Pons (tissue), 1 donor: ENCODE data around the gene HMOX2.

Source experiments
- DNase-seq: peaks from one replicate; pipeline ENCODE4 v3.0.0-alpha.2; 2016; ENCODE audit warnings: low spot score

HMOX2 gene

GRCh38 chr16:4505356-4506147 is 29.4 kb downstream of the HMOX2 start:
- no peak for DNase-seq

DNA sequence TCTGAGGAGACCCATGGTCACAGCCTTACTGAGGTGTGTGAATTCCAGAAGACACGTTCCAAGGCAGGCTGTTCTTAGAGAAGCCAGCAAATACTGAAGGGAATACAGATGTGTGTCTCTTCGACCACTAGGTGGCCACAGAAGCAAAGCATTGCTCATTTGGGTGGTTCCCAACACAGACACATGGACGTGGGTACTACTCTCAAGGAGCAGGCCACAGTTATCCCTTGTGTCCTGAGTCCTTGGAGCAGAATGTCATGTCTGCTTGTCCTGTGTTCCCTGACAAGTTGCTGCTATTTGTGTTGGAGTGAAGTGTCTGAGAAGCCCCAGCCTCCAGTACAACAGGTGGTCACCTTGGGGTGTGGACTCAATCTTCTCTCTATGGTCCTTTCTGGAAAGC is 30.3 kb downstream of the HMOX2 start:
- peak; percentile 95 for DNase-seq

GRCh38 chr16:4507588-4508345 is 31.6 kb downstream of the HMOX2 start:
- no peak for DNase-seq

GRCh38 chr16:4508806-4509205 is 32.6 kb downstream of the HMOX2 start:
- DNase-seq = no peak

GRCh38 chr16:4509420-4509819 is 33.2 kb downstream of the HMOX2 start:
- no peak for DNase-seq

DNA sequence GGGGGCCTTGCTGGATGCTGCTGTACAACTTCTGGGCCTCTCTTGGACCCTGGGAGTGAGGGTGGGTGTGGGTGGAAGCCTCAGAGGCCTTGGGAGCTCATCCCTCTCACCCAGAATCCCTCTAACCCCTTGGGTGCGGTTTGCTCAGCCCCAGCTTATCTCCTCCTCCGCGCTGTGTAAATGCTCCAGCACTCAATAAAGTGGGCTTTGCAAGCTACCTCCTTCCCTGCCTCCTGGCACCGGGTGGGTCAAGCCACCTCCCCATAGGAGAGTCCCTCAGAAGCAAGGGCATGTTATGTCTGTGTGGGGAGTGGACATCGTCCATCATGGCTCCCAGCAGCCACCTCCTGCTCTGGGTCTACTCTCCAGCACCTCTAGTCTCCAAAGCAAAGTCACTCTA is 33.9 kb downstream of the HMOX2 start:
- no peak for DNase-seq

- DNase-seq = no peak
Measured at GRCh38 chr16:4510747-4511426, 34.7 kb downstream of the HMOX2 start.

DNA sequence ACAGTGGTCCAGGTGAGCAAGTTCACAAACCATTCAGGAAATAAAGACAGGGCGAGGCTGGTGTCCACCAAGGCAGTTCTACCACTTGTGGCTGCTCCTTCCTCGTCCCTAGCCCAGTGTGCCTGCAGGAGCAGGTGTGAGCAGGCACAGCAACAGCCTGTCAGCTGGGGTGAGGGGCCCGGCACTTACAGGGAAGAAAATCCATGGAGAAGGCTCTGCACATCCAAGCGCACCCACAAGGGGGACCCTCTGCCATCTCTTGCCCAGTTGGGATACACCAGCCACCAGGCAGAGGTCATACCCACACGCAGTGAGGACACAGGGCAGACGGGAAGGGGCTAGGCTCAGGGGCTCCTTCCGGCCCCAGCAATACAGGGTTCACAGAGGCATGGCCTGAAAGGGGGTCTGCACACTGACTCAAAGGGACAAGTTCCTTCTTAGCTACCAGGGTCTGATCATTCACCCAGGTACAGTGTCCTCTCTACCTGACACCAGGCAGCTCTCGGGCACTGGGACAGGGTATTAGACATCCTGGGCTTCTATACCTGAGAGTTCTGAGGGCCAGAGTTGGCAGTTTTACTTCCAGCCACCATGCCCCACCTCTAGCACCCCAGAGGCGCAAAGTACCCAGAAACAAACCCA is 35.4 kb downstream of the HMOX2 start:
- DNase-seq = no peak

DNA sequence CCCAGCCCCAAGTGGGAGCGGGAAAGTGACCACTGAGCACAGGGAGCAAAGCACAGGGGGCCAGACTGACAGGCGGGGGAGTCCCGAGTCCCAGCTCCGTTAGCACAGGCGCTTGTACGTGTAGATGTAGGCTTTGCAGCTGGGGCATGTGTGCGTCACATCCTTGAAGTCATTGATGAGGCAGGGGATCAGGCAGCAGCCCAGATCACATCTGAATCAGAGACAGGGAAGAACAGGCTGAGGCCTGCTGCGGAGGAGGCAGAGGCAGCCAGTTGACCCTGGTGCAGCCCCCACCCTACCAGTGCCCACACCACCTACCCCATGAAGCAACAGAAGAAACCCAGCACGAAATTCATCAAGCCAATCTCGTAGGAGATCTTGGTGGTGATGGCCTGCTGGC is 36.3 kb downstream of the HMOX2 start:
- no peak for DNase-seq

GRCh38 chr16:4513086-4513860 is 37.1 kb downstream of the HMOX2 start:
- no peak for DNase-seq

GRCh38 chr16:4513881-4514280 is 37.7 kb downstream of the HMOX2 start:
- DNase-seq = no peak

DNA sequence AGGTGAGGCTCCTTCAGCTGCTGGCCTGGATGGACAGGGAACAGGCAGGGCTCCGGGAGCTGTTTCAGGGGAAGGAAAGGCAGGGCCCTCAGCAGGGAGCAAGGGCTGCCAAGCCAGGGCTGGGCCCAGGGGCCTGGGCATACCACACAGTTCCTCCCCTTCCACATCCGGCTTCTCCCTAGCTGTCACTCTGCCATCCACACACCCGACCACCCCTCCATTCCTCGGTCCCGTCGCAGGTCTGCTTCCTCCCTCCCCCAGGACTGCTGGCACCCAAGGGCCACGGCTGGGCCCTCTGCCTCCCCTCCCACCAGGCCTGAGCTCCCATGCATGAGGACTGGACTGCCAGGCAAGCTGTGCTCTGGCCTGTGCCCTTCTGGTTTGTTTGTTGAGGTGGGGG is 38.4 kb downstream of the HMOX2 start:
- no peak for DNase-seq

DNA sequence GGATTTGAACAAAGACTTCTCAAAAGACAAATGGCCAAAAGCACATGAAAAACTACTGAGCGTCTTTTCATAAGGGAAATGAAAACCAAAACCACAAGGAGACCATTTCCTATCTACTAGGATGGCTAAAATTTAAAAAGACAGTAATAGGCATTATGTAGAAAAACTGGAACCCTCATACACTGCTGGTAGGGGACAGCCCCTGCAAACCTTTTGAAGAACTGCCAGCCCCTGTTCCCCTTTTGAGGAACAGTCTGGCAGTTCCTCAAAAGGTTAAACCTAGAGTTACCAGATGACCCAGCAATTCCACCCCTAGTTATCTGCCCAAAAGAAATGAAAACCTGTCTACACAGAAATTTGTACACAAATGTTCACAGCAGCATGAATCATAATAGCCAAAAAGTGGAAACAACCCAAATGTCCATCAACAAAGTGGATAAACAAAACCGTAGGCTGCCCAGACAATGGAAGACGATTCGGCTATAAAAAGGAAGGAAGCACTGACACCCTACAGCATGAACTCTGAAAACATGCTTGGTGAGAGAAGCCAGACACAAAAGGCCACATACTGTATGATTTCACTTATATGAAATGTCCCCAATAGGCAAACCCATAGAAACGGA is 39.5 kb downstream of the HMOX2 start:
- DNase-seq = peak; percentile 75

GRCh38 chr16:4517812-4518680 is 41.8 kb downstream of the HMOX2 start:
- DNase-seq = no peak

DNA sequence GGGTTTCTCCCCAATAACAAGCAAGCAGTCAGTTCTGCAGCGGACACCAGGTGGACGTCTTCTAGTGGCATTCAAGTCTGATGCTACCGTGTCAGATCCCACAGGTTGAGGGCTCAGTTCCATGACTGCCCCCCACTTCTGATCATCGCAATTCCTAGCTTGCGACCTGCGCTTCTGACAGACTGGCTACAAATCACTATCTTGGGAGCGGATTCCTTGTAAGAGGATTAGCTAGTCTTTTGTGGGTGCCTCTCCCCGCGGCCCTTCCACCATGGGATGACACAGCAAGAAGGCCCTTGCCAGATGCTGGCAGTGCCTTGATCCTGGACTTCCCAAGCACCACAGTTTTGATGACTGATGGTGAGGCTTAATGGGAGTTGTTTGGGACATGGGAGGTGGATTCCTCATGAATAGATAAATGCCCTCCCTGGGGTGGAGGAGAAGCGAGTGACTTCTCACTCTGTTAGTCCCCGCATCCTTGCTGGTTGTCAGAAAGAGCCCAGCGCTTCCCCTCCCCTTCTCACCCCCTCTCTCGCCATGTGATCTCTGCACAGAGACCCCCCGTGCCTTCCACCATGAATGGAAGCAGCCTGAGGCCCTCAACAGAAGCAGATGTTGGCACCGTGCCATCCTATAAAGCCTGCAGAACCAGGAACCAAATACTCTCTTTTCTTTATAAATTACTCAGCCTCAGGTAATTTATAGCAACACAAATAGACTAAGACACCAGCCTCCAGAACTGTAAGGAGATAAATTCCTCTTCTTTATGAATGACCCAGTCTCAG is 43.3 kb downstream of the HMOX2 start:
- no peak for DNase-seq

DNA sequence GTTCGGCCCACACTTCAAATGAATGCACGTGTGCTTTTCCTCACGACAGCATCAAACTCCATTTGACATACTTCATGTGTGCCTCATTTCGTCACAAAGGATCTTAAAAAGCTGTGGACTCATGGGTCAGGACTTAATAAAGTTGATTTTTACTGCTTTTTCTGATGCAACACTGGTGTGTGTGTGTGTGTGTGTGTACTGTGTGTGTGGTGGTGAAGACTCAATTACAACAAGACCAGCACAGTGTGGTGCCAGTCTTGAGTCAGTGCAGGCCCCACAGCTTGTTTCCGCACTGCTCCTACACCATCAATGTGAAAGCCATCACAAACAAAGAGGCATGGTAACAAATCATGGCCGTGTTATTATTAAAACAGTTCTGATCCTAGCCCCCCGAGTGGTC is 44.7 kb downstream of the HMOX2 start:
- no peak for DNase-seq

DNA sequence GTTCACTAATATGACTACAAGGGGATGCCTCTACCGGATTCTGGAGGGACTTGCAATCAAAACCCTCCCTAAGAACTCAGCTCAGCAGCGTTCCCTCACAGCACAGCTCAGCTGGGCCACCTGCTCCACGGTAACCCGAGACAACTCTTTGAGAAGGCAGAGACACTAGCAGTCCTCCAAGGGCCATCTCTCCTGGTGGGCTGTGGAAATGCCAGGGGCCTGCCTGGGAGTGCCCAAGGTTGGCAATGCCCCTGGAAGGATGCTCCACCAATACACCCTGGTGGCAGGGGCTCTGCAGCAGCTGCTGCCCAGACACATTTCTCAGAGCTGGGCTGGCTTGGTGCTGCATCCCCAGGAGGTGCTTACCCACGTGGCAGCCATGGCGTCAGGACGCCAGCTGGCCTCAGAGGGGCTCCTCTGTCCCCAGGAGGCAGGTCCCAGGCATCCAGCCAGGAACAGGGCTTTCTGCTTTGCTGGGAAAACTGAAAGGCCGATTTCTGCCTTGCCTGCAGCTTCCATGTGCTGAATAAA is 45.9 kb downstream of the HMOX2 start:
- peak; percentile 83 for DNase-seq

DNA sequence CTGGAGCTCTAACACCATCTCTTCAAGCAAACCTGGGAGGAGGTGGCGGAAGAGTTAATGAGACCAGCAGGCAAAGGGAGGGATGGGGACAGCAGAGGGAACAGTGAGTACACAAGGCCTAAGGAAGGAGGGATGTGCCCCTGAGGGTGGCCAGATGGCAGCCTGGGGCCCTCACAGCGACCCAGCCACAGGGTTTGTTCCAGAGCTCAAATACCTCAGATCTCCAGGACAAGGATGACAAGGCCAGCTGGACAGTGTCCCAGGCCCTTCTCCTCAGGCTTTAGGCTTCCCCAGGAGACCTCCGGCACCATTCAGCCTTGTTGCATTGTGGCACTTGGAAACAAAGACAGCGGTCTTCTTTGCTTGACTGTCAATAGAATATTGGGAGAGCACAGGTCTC is 47.5 kb downstream of the HMOX2 start:
- DNase-seq = peak; percentile 19

GRCh38 chr16:4524571-4524970 is 48.4 kb downstream of the HMOX2 start:
- DNase-seq = no peak
